HepG2 (cell line): ENCODE data around the gene ADAMTS2. TPM values are rescaled to one million over a fixed set of nuclear protein-coding genes. Genes with fewer than 3 reads are reported as not detected.

ENCODE experiments used
- ATAC-seq: fragments of 200-7000 bp; cut with Tn5 transposase; 3 replicates; pipeline ENCODE4 v1.9.1; 2020; ENCODE audit warnings: mild to moderate bottlenecking, moderate library complexity
- BruUV-seq: library from RNA; stranded (reverse); fragments of 400-500 nt; replicated peaks from 2 replicates; lab custom pipeline; 2021; lab: Mats Ljungman, UMichigan
- CTCF ChIA-PET: fragments of 300-600 bp; formaldehyde crosslinking; extraction: SDS; loops from one replicate; lab custom pipeline; 2021; ENCODE audit warnings: low total read pairs, inconsistent platforms, low intra/inter-chr PET ratio; lab: Yijun Ruan, JAX
- POLR2A ChIA-PET: fragments of 350-600 bp; sonication (Branson Sonifier 250); formaldehyde crosslinking; loops from one replicate; lab custom pipeline; 2020; ENCODE audit warnings: antibody characterized with exemption, inconsistent platforms; lab: Yijun Ruan, JAX
- DNase-seq: peaks from one replicate; pipeline ENCODE4 v3.0.0-alpha.2; 2015; ENCODE audit warnings: low spot score
- FAIRE-seq: peaks from 3 replicates; lab custom pipeline; 2011; peaks lifted over from hg19 to GRCh38; lab: Jason Lieb, UNC
- H2AFZ ChIP-seq: one replicate; pipeline ENCODE4 v1.6.1; 2011; ENCODE audit warnings: low read length, inconsistent platforms
- H3K27ac ChIP-seq: fragments of 300-600 bp; 3 replicates; pipeline ENCODE4 v1.8.0; 2011; ENCODE audit warnings: mixed run types, mild to moderate bottlenecking, mixed read lengths, low read length, inconsistent platforms; ENCODE audit not compliant: insufficient read depth; ENCODE audit errors: extremely low read length
- H3K27me3 ChIP-seq, 2 experiments: fragments of 200-600 bp in 1 of 2; 2 replicates in 1 of 2; 3 replicates in 1 of 2; pipeline versions ENCODE4 v1.6.0 to v1.8.0; 2011; ENCODE audit warnings: low read length in 2 of 2, mild to moderate bottlenecking in 2 of 2, moderate library complexity in 2 of 2, inconsistent platforms in 1 of 2; ENCODE audit not compliant: insufficient read depth in 2 of 2, control insufficient read depth in 1 of 2
- H3K36me3 ChIP-seq, 2 experiments: fragments of 200-600 bp in 1 of 2; replicated peaks in 1 of 2; 2 replicates in 1 of 2; 3 replicates in 1 of 2; pipeline versions ENCODE4 v1.5.1 to v1.8.0; 2011; ENCODE audit warnings: low read length in 2 of 2, inconsistent platforms in 1 of 2; ENCODE audit not compliant: insufficient read depth in 2 of 2, control insufficient read depth in 1 of 2
- H3K4me1 ChIP-seq: 2 replicates; pipeline ENCODE4 v1.5.1; 2012; ENCODE audit warnings: low read length, inconsistent platforms; ENCODE audit not compliant: insufficient read depth
- H3K4me2 ChIP-seq: 2 replicates; pipeline ENCODE4 v1.6.0; 2011; ENCODE audit warnings: low read depth, low read length, inconsistent platforms
- H3K4me3 ChIP-seq, 3 experiments: fragments of 200-600 bp in 1 of 3; sonication (generic), shearing (Covaris generic) in 1 of 3; replicated peaks in 1 of 3; 2 replicates each; pipeline ENCODE4 v1.5.1; 2011 to 2016; ENCODE audit warnings: low read length in 3 of 3, inconsistent platforms in 2 of 3, low read depth in 2 of 3, mild to moderate bottlenecking in 2 of 3, control low read depth in 1 of 3, mixed read lengths in 1 of 3; ENCODE audit not compliant: insufficient read depth in 1 of 3
- H3K79me2 ChIP-seq: one replicate; pipeline ENCODE4 v1.6.1; 2011; ENCODE audit warnings: low read length, inconsistent platforms; ENCODE audit not compliant: insufficient read depth
- H3K9ac ChIP-seq: 2 replicates; pipeline ENCODE4 v1.6.0; 2011; ENCODE audit warnings: mild to moderate bottlenecking, low read depth, low read length, inconsistent platforms; ENCODE audit not compliant: insufficient read depth
- H3K9me3 ChIP-seq: 2 replicates; pipeline ENCODE4 v1.5.1; 2012; ENCODE audit warnings: mild to moderate bottlenecking, low read length
- H4K20me1 ChIP-seq: 2 replicates; pipeline ENCODE4 v1.6.0; 2011; ENCODE audit warnings: inconsistent platforms, mild to moderate bottlenecking, low read length, moderate library complexity; ENCODE audit not compliant: insufficient read depth
- MIXL1 ChIP-seq: IDR thresholded peaks from 2 replicates; pipeline ENCODE4 v1.6.1; 2016
- WGBS: methylation state at CpG from one replicate; pipeline ENCODE4 v1.1.6; 2017; ENCODE audit warnings: low lambda C conversion rate; 5-methylcytosine and 5-hydroxymethylcytosine counted together
- in situ Hi-C: cut with HindIII; loops from 2 replicates; pipeline ENCODE4 v1.10.0; 2017; ENCODE audit warnings: low pct_unique_long_range_greater_than_20kb; ENCODE audit not compliant: extremely low pct_ligation_motif_present
- intact Hi-C: fragments of 100-400 bp; cut with micrococcal nuclease; formaldehyde crosslinking; loops from one replicate; pipeline ENCODE4 v1.10.0; 2022; ENCODE audit not compliant: unreplicated experiment
- polyA plus RNA-seq, 8 experiments: library from polyadenylated mRNA; depleted of rRNA in 3 of 8; stranded (reverse) in 7 of 8; unstranded in 1 of 8; fragments of >200 nt; fragmentation: Illumina TruSeq in 4 of 8; extraction: Trizol in 4 of 8; gene quantifications; 2 replicates each; pipeline versions ENCODE4 v1.2.1 to v1.2.3, GENCODE V29; 2011 to 2016; ENCODE audit warnings: low read depth in 4 of 8, missing spikeins in 1 of 8, mixed read lengths in 1 of 8; ENCODE audit not compliant: insufficient read depth in 1 of 8
- total RNA-seq, 5 experiments: library from RNA; depleted of rRNA; stranded (reverse); fragments of >200 nt; fragmentation: Illumina TruSeq; extraction: Trizol; gene quantifications; 2 replicates each; pipeline ENCODE4 v1.2.3, GENCODE V29; 2016; ENCODE audit warnings: low read depth in 1 of 5
- TF ChIP-seq, protein P1 (sequence below): sonication (generic); formaldehyde crosslinking; IDR thresholded peaks from 2 replicates; pipeline ENCODE4 v1.4.0; 2020; ENCODE audit warnings: missing genetic modification reagents

Gene ADAMTS2
- total and polyA plus RNA-seq, 2 of the 13 experiments (the other 11 are each of a cell fraction or from before 2014, with no cell fraction given): 0.24 to 3.5 TPM

DNA sequence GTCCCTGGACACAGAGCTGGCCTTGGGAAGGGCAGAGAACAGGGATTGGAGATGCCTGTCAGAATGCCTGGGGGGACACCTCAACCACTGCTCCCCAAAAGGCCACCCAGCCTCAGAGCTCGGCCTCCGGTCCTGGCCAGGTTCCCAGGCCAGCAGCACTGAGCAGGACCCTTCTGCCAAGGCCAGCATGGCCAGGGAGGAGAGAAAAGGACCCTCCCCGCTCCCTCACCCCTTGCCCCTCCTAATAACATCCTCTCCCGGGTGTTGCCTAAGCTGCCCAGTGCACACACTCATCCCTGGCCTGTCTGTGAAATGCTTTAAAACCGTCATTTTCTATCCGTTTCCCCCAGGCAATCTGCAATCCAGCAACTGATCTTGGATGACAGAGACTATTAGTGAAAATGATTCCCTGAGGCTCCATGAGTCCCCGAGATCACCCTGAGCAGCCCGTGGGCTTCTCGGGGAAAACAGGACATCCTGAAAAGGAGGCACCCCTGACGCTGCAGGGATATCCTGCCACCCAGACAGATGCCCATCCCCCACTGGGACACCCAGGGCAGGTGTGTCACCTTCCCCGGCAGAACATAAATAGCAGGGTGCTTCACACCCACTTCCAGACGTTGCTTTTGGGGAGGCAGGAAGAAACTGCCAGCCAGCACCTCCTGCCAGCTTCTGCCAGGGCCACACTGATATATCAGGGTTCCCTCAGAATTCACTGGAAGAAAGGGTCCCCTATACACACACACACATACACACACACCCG lies 75.3 kb downstream of the ADAMTS2 start:
- in situ Hi-C loops (no loop called here), intact Hi-C loops (loop anchor here (10.0 kb wide), 1 partner anchor 105 kb away; no protein-coding TSS in a partner anchor)
- TF ChIP-seq, protein P1, sequence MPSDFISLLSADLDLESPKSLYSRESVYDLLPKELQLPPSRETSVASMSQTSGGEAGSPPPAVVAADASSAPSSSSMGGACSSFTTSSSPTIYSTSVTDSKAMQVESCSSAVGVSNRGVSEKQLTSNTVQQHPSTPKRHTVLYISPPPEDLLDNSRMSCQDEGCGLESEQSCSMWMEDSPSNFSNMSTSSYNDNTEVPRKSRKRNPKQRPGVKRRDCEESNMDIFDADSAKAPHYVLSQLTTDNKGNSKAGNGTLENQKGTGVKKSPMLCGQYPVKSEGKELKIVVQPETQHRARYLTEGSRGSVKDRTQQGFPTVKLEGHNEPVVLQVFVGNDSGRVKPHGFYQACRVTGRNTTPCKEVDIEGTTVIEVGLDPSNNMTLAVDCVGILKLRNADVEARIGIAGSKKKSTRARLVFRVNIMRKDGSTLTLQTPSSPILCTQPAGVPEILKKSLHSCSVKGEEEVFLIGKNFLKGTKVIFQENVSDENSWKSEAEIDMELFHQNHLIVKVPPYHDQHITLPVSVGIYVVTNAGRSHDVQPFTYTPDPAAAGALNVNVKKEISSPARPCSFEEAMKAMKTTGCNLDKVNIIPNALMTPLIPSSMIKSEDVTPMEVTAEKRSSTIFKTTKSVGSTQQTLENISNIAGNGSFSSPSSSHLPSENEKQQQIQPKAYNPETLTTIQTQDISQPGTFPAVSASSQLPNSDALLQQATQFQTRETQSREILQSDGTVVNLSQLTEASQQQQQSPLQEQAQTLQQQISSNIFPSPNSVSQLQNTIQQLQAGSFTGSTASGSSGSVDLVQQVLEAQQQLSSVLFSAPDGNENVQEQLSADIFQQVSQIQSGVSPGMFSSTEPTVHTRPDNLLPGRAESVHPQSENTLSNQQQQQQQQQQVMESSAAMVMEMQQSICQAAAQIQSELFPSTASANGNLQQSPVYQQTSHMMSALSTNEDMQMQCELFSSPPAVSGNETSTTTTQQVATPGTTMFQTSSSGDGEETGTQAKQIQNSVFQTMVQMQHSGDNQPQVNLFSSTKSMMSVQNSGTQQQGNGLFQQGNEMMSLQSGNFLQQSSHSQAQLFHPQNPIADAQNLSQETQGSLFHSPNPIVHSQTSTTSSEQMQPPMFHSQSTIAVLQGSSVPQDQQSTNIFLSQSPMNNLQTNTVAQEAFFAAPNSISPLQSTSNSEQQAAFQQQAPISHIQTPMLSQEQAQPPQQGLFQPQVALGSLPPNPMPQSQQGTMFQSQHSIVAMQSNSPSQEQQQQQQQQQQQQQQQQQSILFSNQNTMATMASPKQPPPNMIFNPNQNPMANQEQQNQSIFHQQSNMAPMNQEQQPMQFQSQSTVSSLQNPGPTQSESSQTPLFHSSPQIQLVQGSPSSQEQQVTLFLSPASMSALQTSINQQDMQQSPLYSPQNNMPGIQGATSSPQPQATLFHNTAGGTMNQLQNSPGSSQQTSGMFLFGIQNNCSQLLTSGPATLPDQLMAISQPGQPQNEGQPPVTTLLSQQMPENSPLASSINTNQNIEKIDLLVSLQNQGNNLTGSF: no peak
- TF ChIP-seq MIXL1 (CRISPR knock-in tag): no peak
- H3K27ac ChIP-seq: no peak overlapping the region
- no peak for FAIRE-seq
- no peak overlapping the region for H3K4me2 ChIP-seq
- 54% methylated on average over 11 of the region's 13 CpGs for WGBS
- H3K36me3 ChIP-seq: no peaks in the 10 kb centered on the region
- no peaks in the 10 kb centered on the region for H3K9me3 ChIP-seq
- no peak for ATAC-seq
- H3K4me1 ChIP-seq: peaks cover 57% of the 10 kb centered on the region
- H3K9ac ChIP-seq: no peak overlapping the region
- H3K27me3 ChIP-seq: no peaks in the 10 kb centered on the region; a peak in 2 of 5 replicates
- BruUV-seq: no TSS peak
- no peak overlapping the region for H2AFZ ChIP-seq
- no peaks in the 10 kb centered on the region for H4K20me1 ChIP-seq
- ChIA-PET POLR2A (no interaction called here), CTCF (no interaction called here)
- no peaks in the 10 kb centered on the region for H3K79me2 ChIP-seq
- H3K4me3 ChIP-seq: no peak overlapping the region
- no peak for DNase-seq
